Suprapubic skin (tissue), 4 donors: ENCODE results near the gene DEGS2.

Experiments used
- POLR2A ChIP-seq, 2 donors: fragments of 450-650 bp; IDR thresholded peaks; one replicate each; pipeline ENCODE4 v1.6.1; 2017; ENCODE audit warnings: antibody characterized with exemption in 2 of 2, mild to moderate bottlenecking in 2 of 2, moderate library complexity in 2 of 2
- POLR2AphosphoS5 ChIP-seq, 3 donors: sonication (generic); formaldehyde crosslinking; IDR thresholded peaks; one replicate each; pipeline ENCODE4 v1.6.1; 2017; ENCODE audit warnings: antibody characterized with exemption in 3 of 3
- TF ChIP-seq, protein P1 (sequence below), 2 donors: fragments of 200-600 bp in 1 of 2; fragments of 450-650 bp in 1 of 2; sonication (generic) in 1 of 2; IDR thresholded peaks; one replicate each; pipeline ENCODE4 v1.5.1; 2016 to 2019; ENCODE audit warnings: antibody characterized with exemption in 2 of 2, mild to moderate bottlenecking in 1 of 2, moderate library complexity in 1 of 2

DNA sequence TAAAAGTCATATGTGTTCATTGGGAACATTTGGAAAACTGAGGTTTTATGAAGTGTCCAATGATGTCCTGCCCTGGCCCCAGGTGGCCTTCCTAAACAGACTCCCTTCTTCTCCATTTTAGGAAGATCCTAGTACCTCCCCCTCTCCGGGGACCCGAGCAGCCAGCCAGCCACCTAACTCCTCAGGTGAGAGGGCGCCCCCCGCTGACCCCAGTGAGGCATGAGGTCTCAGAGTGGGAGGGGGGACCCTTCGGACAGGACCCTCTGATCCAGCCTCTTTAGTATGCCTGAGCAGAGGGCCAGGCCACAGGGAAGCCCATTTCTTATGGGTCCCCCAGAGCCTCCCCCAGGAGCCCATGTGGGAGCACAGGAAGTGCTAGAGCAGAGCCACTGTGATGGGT, 23.7 kb downstream of the DEGS2 start:
- TF ChIP-seq POLR2AphosphoS5 (IDR thresholded peaks at IDR 0.05), result no peak
- TF ChIP-seq, protein P1, sequence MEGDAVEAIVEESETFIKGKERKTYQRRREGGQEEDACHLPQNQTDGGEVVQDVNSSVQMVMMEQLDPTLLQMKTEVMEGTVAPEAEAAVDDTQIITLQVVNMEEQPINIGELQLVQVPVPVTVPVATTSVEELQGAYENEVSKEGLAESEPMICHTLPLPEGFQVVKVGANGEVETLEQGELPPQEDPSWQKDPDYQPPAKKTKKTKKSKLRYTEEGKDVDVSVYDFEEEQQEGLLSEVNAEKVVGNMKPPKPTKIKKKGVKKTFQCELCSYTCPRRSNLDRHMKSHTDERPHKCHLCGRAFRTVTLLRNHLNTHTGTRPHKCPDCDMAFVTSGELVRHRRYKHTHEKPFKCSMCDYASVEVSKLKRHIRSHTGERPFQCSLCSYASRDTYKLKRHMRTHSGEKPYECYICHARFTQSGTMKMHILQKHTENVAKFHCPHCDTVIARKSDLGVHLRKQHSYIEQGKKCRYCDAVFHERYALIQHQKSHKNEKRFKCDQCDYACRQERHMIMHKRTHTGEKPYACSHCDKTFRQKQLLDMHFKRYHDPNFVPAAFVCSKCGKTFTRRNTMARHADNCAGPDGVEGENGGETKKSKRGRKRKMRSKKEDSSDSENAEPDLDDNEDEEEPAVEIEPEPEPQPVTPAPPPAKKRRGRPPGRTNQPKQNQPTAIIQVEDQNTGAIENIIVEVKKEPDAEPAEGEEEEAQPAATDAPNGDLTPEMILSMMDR (IDR thresholded peaks at IDR 0.05), result no peak
- TF ChIP-seq POLR2A (IDR thresholded peaks at IDR 0.05), result no peak
